ENCODE data around the gene BAIAP2L2. TPM values are rescaled to one million over a fixed set of nuclear protein-coding genes. Genes with fewer than 3 reads are reported as not detected.

The BAIAP2L2 gene
- total RNA-seq, 1 experiment from 2014 or later, result 51.2 TPM

- no peak overlapping the region for H3K4me3 Mint-ChIP-seq (ENCODE audit: low read depth, unreplicated experiment)
- no peaks in the 10 kb centered on the region for H3K9me3 Mint-ChIP-seq (ENCODE audit: low read depth, unreplicated experiment)
- DNase-seq, result no peak
- BruUV-seq (replicated peaks), result no TSS peak
- peaks cover 46% of the 10 kb centered on the region for H3K36me3 Mint-ChIP-seq (ENCODE audit: insufficient read depth, unreplicated experiment)
- CTCF ChIA-PET, result interaction anchor here (0.7 kb wide), 1 partner anchor 58 kb away, joined by 3 read pairs; no protein-coding TSS in a partner anchor
- TF ChIP-seq CTCF (IDR thresholded peaks at IDR 0.05; ENCODE audit: unreplicated experiment), result no peak
- no peak overlapping the region for H3K27ac Mint-ChIP-seq (ENCODE audit: unreplicated experiment)
- no peaks in the 10 kb centered on the region for H3K27me3 Mint-ChIP-seq (ENCODE audit: unreplicated experiment)
- intact Hi-C loops (cut with micrococcal nuclease; ENCODE audit: unreplicated experiment), result no loop called here
- no peaks in the 10 kb centered on the region for H3K4me1 Mint-ChIP-seq (ENCODE audit: low read depth, unreplicated experiment)
These were observed 36.0 kb downstream of the BAIAP2L2 start for GRCh38 chr22:38074181-38075104.

- BruUV-seq (replicated peaks), result no TSS peak
- no peaks in the 10 kb centered on the region for H3K27me3 Mint-ChIP-seq (ENCODE audit: unreplicated experiment)
- TF ChIP-seq CTCF (IDR thresholded peaks at IDR 0.05; ENCODE audit: unreplicated experiment), result no peak
- H3K36me3 Mint-ChIP-seq (ENCODE audit: insufficient read depth, unreplicated experiment), result peaks cover 42% of the 10 kb centered on the region
- H3K4me3 Mint-ChIP-seq (ENCODE audit: low read depth, unreplicated experiment), result no peak overlapping the region
- no peak overlapping the region for H3K27ac Mint-ChIP-seq (ENCODE audit: unreplicated experiment)
- no peak for DNase-seq
- CTCF ChIA-PET, result no interaction called here
- no peaks in the 10 kb centered on the region for H3K4me1 Mint-ChIP-seq (ENCODE audit: low read depth, unreplicated experiment)
- intact Hi-C loops (cut with micrococcal nuclease; ENCODE audit: unreplicated experiment), result no loop called here
- no peaks in the 10 kb centered on the region for H3K9me3 Mint-ChIP-seq (ENCODE audit: low read depth, unreplicated experiment)
These were observed 37.0 kb downstream of the BAIAP2L2 start for GRCh38 chr22:38073150-38074130.

GRCh38 chr22:38072322-38073149, 37.9 kb downstream of the BAIAP2L2 start:
- no peak for DNase-seq
- Mint-ChIP-seq H3K27me3 (ENCODE audit: unreplicated experiment) (no peaks in the 10 kb centered on the region), H3K4me1 (ENCODE audit: low read depth, unreplicated experiment) (no peaks in the 10 kb centered on the region), H3K36me3 (ENCODE audit: insufficient read depth, unreplicated experiment) (peaks cover 39% of the 10 kb centered on the region), H3K4me3 (ENCODE audit: low read depth, unreplicated experiment) (no peak overlapping the region), H3K27ac (ENCODE audit: unreplicated experiment) (no peak overlapping the region), H3K9me3 (ENCODE audit: low read depth, unreplicated experiment) (no peaks in the 10 kb centered on the region)
- intact Hi-C loops (cut with micrococcal nuclease; ENCODE audit: unreplicated experiment), result no loop called here
- CTCF ChIA-PET, result no interaction called here
- TF ChIP-seq CTCF (IDR thresholded peaks at IDR 0.05; ENCODE audit: unreplicated experiment), result no peak
- BruUV-seq (replicated peaks), result no TSS peak
